T-helper 2 cell treated with Interferon-gamma antibody and Interleukin-4, amounts not matched to agents 5 μg/mL and 100 μg/mL, for 36 hours (primary cell): ENCODE results near the gene PDLIM4.

Experiments used
- DNase-seq: peaks from one replicate; pipeline ENCODE4 v3.0.0; 2021; ENCODE audit warnings: low spot score
- H3K27ac Mint-ChIP-seq: one replicate; pipeline ENCODE4 v1.8.0; 2021; ENCODE audit warnings: mild to moderate bottlenecking, mixed read lengths
- H3K27me3 Mint-ChIP-seq: one replicate; pipeline ENCODE4 v1.8.0; 2021; ENCODE audit warnings: low read depth, mixed read lengths
- H3K36me3 Mint-ChIP-seq: one replicate; pipeline ENCODE4 v1.8.0; 2021; ENCODE audit warnings: low read depth, mixed read lengths
- H3K4me1 Mint-ChIP-seq: one replicate; pipeline ENCODE4 v1.8.0; 2021; ENCODE audit warnings: low read depth, mixed read lengths
- H3K4me3 Mint-ChIP-seq: one replicate; pipeline ENCODE4 v1.8.0; 2022; ENCODE audit warnings: mild to moderate bottlenecking, moderate library complexity, mixed read lengths
- H3K9me3 Mint-ChIP-seq: one replicate; pipeline ENCODE4 v1.8.0; 2021; ENCODE audit warnings: mixed read lengths

Gene PDLIM4

GRCh38 chr5:132233811-132234683, 23.4 kb upstream of the PDLIM4 start:
- Mint-ChIP-seq H3K4me3 (no peak overlapping the region), H3K4me1 (peaks cover 21% of the 10 kb centered on the region), H3K36me3 (no peaks in the 10 kb centered on the region), H3K27ac (no peak overlapping the region), H3K9me3 (no peaks in the 10 kb centered on the region), H3K27me3 (peaks cover 9% of the 10 kb centered on the region)
- no peak for DNase-seq

DNA sequence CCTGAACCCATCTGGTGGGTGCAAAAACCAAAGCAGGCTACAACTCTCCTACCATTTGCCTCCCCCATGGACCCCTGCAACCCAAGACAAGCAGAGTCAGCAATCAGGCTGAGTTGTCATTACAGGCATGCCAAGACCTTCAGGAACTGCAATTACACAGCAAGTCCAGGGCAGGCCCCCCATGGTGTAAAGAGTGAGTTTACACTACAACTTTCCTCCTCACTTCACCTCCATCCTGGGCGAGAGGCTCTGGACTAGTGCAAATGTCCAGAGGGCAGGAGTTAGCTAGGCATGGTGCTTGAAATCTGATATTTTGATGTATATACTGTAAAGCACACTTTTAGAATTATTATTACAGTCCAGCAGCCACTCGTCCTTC, 22.8 kb upstream of the PDLIM4 start:
- Mint-ChIP-seq H3K36me3 (no peaks in the 10 kb centered on the region), H3K27me3 (peaks cover 3% of the 10 kb centered on the region), H3K4me1 (peaks cover 17% of the 10 kb centered on the region), H3K4me3 (no peak overlapping the region), H3K9me3 (no peaks in the 10 kb centered on the region), H3K27ac (no peak overlapping the region)
- no peak for DNase-seq

- H3K4me1 Mint-ChIP-seq: peaks cover 12% of the 10 kb centered on the region
- no peak overlapping the region for H3K4me3 Mint-ChIP-seq
- no peak for DNase-seq
- no peaks in the 10 kb centered on the region for H3K36me3 Mint-ChIP-seq
- H3K9me3 Mint-ChIP-seq: no peaks in the 10 kb centered on the region
- no peak overlapping the region for H3K27ac Mint-ChIP-seq
- H3K27me3 Mint-ChIP-seq: no peaks in the 10 kb centered on the region
Observed at GRCh38 chr5:132235340-132235739, 22.2 kb upstream of the PDLIM4 start.

DNA sequence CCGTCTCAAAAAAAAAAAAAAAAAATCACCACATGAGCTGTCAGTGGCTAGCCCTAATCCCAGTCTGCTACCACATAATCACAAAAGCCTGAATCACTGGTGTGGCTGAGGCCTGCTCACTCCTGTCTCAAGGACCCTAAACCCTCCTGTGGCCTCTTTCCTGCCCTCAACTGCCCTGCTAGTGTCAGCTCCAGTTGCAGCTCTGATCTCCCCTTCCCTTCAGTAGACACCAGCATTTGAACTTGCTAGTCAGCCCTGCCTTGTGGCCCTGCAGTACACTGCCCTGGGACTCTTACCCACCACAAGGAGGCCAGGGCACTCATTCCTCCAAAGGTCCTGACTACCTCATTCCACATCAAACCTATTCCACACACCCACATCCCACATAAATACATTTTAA, 20.4 kb upstream of the PDLIM4 start:
- H3K4me1 Mint-ChIP-seq: peaks cover 3% of the 10 kb centered on the region
- no peak overlapping the region for H3K4me3 Mint-ChIP-seq
- H3K9me3 Mint-ChIP-seq: no peaks in the 10 kb centered on the region
- DNase-seq: no peak
- no peaks in the 10 kb centered on the region for H3K36me3 Mint-ChIP-seq
- H3K27me3 Mint-ChIP-seq: peaks cover 2% of the 10 kb centered on the region
- H3K27ac Mint-ChIP-seq: no peak overlapping the region

- Mint-ChIP-seq H3K27ac (no peak overlapping the region), H3K4me1 (peaks cover 3% of the 10 kb centered on the region), H3K4me3 (no peak overlapping the region), H3K9me3 (no peaks in the 10 kb centered on the region), H3K27me3 (peaks cover 4% of the 10 kb centered on the region), H3K36me3 (no peaks in the 10 kb centered on the region)
- no peak for DNase-seq
Observed at GRCh38 chr5:132237670-132238069, 19.8 kb upstream of the PDLIM4 start.

GRCh38 chr5:132238169-132238744, 19.2 kb upstream of the PDLIM4 start:
- Mint-ChIP-seq H3K4me1 (peaks cover 3% of the 10 kb centered on the region), H3K27me3 (peaks cover 8% of the 10 kb centered on the region), H3K4me3 (no peak overlapping the region), H3K36me3 (no peaks in the 10 kb centered on the region), H3K27ac (no peak overlapping the region), H3K9me3 (no peaks in the 10 kb centered on the region)
- peak; percentile 68 for DNase-seq

- peaks cover 8% of the 10 kb centered on the region for H3K27me3 Mint-ChIP-seq
- no peak for DNase-seq
- H3K4me3 Mint-ChIP-seq: no peak overlapping the region
- H3K9me3 Mint-ChIP-seq: peaks cover under 1% of the 10 kb centered on the region
- no peak overlapping the region for H3K27ac Mint-ChIP-seq
- H3K4me1 Mint-ChIP-seq: peaks cover 3% of the 10 kb centered on the region
- H3K36me3 Mint-ChIP-seq: no peaks in the 10 kb centered on the region
Observed at GRCh38 chr5:132238901-132239500, 18.5 kb upstream of the PDLIM4 start.

DNA sequence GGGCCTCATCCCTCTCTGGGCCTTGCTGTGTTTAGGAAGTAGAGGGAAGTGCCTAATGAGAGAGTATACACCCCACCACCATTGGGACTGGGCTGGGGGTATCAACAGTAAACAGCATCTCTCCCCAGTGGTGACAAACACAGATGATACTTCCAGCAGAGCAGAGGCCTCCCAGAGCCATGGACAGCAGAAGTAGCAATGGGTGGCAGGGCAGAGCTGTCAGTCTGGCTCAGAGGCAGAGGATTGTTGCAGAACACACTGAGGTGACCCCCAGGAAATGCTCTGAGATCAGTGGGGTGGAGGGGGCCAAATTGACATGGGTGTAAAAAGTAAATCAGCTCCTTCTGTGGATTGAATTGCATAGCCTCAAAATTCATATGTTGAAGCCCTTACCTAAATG, 17.7 kb upstream of the PDLIM4 start:
- peaks cover 3% of the 10 kb centered on the region for H3K4me1 Mint-ChIP-seq
- peaks cover 7% of the 10 kb centered on the region for H3K9me3 Mint-ChIP-seq
- peaks cover 2% of the 10 kb centered on the region for H3K36me3 Mint-ChIP-seq
- H3K4me3 Mint-ChIP-seq: no peak overlapping the region
- no peak overlapping the region for H3K27ac Mint-ChIP-seq
- peaks cover 11% of the 10 kb centered on the region for H3K27me3 Mint-ChIP-seq
- no peak for DNase-seq

DNA sequence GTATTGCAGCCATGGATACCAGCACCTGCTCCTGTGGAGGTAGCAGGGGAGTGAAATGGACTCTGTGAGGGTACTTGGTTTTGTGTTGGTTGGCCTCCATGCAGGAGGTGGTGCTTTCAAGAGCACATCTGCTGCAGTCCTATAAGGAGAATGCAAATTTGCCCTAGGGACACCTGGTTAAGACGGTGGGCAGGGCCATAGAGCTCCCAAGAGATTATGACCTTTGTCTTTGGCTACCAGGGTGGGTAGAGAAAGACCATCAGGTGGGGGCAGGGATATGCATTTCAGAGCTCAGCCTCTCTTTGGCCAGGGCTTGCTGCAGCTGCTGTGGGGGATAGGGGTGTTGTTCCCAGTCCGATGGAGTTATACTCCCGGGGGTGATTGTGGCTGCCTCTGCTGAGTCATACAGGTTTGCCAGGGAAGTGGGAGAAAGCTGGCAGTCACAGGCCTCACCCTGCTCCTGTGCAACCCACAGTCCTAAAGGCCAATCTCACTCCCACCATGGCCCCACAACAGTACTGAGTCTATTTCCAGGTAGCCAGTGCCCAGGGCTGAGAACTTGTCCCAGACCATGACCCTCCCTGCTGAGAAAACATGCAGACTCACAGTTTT, 14.0 kb upstream of the PDLIM4 start:
- no peak for DNase-seq

GRCh38 chr5:132245593-132245992, 11.9 kb upstream of the PDLIM4 start:
- Mint-ChIP-seq H3K36me3 (peaks cover 2% of the 10 kb centered on the region), H3K27ac (no peak overlapping the region), H3K27me3 (peaks cover 32% of the 10 kb centered on the region), H3K4me3 (no peak overlapping the region), H3K4me1 (no peaks in the 10 kb centered on the region), H3K9me3 (peaks cover 25% of the 10 kb centered on the region)
- no peak for DNase-seq

More for the DNA sequence above, 14.0 kb upstream of the PDLIM4 start:
- H3K4me1 Mint-ChIP-seq: no peaks in the 10 kb centered on the region
- H3K4me3 Mint-ChIP-seq: no peak overlapping the region
- H3K9me3 Mint-ChIP-seq: peaks cover 25% of the 10 kb centered on the region
- H3K27me3 Mint-ChIP-seq: peaks cover 25% of the 10 kb centered on the region
- H3K27ac Mint-ChIP-seq: no peak overlapping the region
- peaks cover 2% of the 10 kb centered on the region for H3K36me3 Mint-ChIP-seq

GRCh38 chr5:132246806-132247205, 10.7 kb upstream of the PDLIM4 start:
- H3K36me3 Mint-ChIP-seq: peaks cover 2% of the 10 kb centered on the region
- no peaks in the 10 kb centered on the region for H3K4me1 Mint-ChIP-seq
- no peak for DNase-seq
- no peak overlapping the region for H3K4me3 Mint-ChIP-seq
- no peak overlapping the region for H3K27ac Mint-ChIP-seq
- peaks cover 32% of the 10 kb centered on the region for H3K27me3 Mint-ChIP-seq
- H3K9me3 Mint-ChIP-seq: peaks cover 25% of the 10 kb centered on the region

DNA sequence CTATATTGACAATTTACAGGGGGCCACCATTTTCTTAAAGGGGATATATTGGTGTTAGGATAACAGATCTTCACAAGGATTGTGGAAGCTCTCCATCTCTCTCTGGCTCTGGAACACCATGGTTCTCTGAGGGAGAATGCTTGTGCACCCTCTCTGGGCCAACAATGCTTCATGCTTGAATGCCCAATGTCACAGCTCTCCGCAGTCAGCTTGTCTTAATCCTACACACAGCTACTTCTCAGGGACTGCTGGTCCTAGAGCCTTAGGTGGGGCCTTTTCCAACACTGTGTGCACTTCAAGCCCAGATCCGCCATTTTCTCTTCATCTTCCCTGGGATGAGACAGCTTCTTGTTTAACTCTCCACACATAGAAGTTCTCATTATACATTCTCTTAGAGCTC, 6.9 kb upstream of the PDLIM4 start:
- Mint-ChIP-seq H3K9me3 (peaks cover 16% of the 10 kb centered on the region), H3K4me3 (no peak overlapping the region), H3K27ac (no peak overlapping the region), H3K27me3 (peaks cover 19% of the 10 kb centered on the region), H3K36me3 (no peaks in the 10 kb centered on the region), H3K4me1 (no peaks in the 10 kb centered on the region)
- DNase-seq: no peak

GRCh38 chr5:132251220-132251725, 6.2 kb upstream of the PDLIM4 start:
- H3K27ac Mint-ChIP-seq: no peak overlapping the region
- no peak for DNase-seq
- H3K36me3 Mint-ChIP-seq: no peaks in the 10 kb centered on the region
- H3K27me3 Mint-ChIP-seq: peaks cover 21% of the 10 kb centered on the region
- no peak overlapping the region for H3K4me3 Mint-ChIP-seq
- H3K9me3 Mint-ChIP-seq: peaks cover 9% of the 10 kb centered on the region
- H3K4me1 Mint-ChIP-seq: no peaks in the 10 kb centered on the region

GRCh38 chr5:132253008-132253441, 4.5 kb upstream of the PDLIM4 start:
- no peak overlapping the region for H3K27ac Mint-ChIP-seq
- H3K27me3 Mint-ChIP-seq: peaks cover 28% of the 10 kb centered on the region
- no peaks in the 10 kb centered on the region for H3K36me3 Mint-ChIP-seq
- H3K9me3 Mint-ChIP-seq: no peaks in the 10 kb centered on the region
- DNase-seq: no peak
- no peaks in the 10 kb centered on the region for H3K4me1 Mint-ChIP-seq
- no peak overlapping the region for H3K4me3 Mint-ChIP-seq
